Inferior parietal cortex (tissue), 1 donor: ENCODE data around the gene SNTG2.
A peak's percentile ranks its signal among the peaks of the same experiment; 100 is the strongest.

ENCODE experiments used
- DNase-seq: peaks from one replicate; pipeline ENCODE4 v3.0.0-alpha.2; 2016; ENCODE audit errors: extremely low spot score

The SNTG2 gene

DNA sequence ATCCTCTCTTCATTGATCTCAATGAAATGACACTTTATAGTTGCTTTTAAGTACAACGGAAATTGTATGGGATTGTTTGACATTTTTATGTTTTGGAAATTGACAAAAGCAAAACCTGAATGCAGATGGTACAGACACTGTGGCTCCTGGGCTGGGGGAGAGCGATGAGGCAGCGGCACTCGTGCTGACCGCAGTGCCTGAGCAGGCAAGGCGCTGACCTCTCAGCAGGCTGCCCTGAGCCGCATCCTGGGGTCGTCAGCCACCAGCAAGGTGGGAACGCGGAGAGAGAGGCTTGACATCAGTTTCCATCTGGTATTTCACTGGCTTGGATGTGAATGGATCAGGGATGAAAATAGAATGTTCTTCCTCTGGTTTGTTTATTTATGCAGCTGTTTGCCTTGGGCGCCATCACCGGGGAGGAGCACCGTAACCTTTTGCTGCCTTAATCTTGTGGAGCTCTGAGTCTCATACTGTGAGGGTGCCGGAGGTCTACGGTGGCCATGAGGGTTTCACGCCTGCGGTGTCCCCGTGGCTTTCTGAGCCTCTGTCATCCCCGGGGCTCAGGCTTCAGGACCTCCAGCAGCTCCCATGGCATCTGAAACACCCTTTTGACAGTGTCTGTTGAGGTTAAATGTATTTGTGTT, 367.8 kb downstream of the SNTG2 start:
- no peak for DNase-seq

DNA sequence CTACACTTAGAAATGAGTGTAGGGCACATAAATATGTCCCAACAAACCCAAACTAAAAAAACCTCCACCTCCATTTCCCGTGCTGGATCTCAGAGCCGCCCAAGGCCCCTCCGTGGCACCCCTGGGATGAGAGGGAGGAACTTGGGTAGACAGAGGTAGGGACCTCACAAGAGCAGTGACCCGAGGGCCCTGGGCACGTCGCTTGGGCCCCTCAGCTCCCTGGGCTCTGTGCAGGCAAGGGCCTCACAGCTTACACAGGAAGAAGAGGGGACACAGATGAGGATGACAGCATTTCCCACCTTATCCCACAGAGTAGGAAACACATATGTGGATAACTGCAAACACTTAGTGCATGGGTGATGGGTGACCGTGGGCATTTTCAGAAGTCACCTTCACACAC, 368.7 kb downstream of the SNTG2 start:
- no peak for DNase-seq

DNA sequence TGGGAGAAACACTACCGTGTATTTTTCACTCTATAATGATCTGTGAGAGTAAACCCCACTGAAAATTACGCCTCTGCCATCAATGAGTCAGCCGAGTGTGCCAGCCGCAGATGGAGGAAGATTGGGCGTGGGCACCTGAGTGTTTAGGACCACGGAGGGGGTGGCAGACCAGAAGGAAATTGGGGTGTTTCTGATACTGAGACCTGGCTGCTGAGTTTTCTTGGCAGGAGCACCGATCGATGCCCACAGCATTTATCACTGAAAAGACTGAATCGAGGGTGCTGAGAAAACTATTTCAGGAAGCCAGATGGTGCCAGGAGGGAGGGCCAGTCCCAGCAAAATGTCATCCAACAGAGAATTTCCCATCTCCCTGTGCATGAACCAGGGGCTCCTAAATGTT, 370.7 kb downstream of the SNTG2 start:
- peak; percentile 33 for DNase-seq

DNA sequence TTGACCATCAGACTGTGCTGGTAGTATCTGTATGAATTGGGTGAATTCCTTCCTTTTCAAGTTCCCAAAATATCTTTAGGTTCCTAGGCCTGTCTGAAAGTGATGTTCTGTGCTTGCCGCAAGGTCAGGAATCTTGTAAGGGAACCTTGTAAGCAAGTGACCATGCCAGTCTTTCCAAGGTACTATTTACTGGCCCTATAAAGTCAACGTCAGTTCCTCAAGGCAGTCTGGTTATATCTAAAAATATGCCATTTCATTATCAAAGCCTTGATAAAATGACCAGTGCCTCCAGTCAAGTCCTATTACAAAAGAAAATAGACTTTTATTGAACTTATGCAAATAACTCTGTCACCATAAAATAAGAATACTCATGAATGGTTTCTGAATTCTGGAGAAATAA, 374.2 kb downstream of the SNTG2 start:
- DNase-seq: no peak

- no peak for DNase-seq
Measured at GRCh38 chr2:1328684-1329083, 378.0 kb downstream of the SNTG2 start.

DNA sequence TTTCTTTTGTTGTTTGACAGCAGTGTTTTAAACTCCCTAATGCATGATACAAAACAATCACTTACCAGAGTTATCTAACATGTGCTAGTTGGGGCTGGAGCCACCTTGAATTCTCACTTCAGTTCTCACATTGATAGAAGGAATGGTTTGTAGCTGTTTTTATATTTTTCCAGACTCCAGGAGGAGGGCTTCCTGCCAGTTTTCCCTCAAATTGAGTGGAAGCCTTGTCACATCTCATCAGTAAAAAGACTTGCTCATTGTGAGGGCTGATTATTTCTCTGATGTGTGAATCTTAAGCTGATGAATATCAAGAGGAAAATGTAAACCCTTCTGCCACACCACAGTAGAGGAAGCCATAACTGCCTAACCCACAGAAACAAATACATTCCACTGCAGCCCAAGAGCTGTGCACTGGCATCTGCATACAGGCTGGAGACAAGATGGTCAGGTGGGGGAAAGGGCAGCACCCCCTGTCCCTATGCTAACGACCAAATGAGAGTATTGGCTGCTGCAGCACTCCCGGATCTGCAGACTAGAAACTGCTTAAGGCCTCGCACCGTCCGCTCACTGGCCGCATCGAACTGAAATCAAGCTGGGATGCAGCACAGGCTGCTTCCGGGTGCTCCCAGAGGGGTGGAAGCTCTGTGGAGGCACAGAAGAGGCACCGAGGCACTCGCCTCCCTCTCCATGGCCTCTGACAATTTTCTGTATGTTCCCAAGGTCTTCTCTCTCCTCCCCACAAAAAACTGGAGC, 388.9 kb downstream of the SNTG2 start:
- peak; percentile 25 for DNase-seq

DNA sequence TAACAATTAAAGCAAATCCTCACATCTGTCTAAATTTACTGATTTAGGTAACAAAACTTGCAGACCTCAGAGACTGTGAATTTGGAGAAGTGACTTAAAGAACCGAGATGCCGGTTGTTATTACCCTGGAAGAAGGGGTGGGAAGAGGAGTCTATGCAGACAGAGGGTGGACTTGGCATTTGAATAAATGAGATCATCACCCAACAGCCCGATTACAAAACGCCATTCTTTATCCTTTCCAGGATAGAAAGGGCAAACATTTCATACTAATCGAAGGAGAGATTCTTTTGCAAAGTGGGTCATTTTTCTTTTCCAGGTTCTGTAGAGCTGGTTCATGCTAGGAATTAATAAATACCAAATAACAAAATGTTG, 389.5 kb downstream of the SNTG2 start:
- peak; percentile 37 for DNase-seq

DNA sequence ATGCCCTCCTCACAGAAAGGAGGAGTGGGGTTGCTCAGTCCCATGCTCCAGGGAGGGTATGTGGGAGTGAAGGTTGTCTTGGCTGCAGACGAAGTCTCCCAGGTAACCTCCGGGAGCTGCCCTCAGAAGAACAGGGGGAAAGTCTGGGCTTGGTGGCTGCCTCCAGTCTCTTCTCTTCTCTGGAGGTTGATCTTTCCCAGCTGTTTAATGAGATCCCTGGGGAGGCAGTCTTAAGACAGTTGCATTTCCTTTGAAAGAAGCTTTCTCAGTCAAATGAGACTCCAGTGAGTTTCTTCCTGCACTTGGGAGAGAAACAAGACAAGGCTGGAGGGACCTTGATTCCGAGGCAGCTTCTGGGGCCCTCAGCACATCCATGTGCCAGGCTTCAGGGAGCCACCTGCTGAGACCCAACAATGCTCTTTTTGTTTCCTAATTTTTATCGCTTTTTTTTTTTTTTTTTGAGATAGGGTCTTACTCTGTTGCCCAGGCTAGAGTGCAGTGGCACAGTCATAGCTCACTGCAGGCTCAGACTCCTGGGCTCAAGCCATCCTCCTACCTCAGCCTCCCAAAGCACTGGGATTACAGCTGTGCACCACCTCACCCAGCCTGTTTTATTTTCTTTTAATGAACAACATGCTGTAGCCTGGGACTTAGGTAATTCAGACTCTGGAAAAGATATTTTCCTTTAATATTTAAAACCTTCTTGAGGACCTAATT, 390.9 kb downstream of the SNTG2 start:
- DNase-seq: no peak

DNA sequence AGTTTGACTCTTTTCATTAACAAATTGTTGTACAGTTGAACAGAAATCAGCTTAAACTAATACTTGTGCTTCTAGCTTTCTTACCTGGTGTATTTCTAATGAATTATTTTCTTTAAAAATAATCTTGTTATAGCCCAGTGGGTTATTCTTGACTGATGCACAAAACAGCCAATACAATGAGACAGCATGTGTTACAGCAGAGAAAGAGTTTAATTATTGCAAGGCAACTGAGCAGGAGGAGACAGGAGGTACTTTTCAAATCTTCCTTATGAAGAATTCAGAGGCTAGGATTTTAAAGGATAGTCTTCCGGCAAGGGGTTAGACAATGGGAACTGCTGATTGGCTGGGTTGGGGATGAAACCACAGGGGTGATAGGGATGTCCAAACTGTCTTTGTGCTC, 398.1 kb downstream of the SNTG2 start:
- DNase-seq: no peak

DNA sequence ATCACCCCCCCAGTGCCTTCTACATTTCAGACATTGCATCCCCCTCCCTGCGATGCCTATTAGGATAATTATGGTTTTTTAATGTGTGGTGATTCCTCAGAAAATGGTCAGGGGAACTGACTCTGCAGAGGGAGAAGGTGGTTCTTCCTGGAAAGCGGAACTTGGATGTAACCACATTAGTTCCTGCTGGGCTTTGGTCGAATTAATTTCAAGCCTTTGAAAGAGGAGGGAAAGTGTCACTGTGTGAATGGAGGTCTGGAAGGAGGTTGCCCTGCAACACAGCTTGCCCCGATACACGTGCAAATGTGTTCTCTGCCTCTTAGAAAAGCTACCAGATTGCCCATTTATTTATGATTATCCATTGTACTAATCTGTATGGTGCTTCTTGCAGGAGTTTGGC, 399.5 kb downstream of the SNTG2 start:
- DNase-seq: no peak

DNA sequence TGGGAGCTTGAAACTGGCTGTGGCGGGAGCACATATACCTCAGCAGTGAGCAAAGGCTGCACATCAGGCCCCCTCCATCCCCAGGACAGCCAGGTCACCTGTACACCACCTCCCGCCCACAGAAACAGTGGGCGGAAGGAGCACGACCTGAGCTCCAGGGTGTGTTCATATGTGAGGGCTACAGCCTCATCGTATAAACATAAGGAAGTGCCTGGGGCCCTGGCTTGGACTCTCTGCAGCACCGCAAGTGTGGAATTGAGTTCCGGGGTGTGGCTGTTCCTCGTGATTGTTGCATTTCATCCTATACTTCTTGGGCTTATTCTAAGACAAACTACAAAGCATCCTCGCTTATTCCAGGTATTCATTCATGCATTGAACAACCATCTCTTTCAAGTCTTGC, 402.5 kb downstream of the SNTG2 start:
- DNase-seq: no peak

DNA sequence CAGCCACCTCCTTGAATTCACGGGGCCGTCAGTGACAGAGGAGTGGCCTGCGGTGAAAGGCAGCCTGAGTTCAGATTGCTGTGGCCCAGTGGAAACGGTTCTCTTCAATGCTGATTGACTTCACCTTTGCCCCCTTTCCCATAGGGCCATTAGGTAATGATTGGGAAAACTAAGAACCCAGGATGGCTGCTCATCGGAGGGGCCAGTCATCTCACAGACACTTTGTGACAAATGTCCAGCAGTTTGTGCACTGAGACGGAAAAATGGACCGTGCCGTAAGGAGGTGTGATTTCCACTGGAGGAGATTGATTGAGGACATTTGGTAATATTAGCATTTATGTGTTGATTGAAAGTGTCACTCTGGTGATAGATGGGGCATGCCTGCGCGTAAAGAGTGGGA, 402.9 kb downstream of the SNTG2 start:
- DNase-seq: no peak

GRCh38 chr2:1360144-1360543, 409.5 kb downstream of the SNTG2 start:
- no peak for DNase-seq

- no peak for DNase-seq
Measured at GRCh38 chr2:1360557-1361250, 410.1 kb downstream of the SNTG2 start.

- no peak for DNase-seq
Measured at GRCh38 chr2:1363367-1363766, 412.7 kb downstream of the SNTG2 start.

GRCh38 chr2:1366546-1367134, 416.0 kb downstream of the SNTG2 start:
- peak; percentile 77 for DNase-seq

DNA sequence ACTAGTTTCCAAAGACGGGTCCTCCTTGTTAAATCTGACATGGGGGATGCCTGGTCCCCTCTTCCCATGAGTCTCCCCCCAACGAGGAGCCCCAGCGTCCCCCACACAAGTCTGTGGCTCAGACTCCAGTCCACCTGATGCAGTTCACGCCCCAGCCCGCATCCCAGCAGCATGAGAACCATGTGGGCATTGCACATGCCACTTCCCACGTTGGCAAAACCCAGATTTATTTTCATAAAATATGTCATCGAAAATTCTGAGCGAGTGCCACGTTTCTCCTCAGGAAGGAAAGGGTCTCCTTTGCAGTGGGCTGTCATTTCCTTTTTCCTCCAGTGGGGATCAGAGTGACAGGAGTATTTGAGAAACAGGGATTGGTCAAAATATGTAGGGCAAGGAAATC, 417.0 kb downstream of the SNTG2 start:
- no peak for DNase-seq

DNA sequence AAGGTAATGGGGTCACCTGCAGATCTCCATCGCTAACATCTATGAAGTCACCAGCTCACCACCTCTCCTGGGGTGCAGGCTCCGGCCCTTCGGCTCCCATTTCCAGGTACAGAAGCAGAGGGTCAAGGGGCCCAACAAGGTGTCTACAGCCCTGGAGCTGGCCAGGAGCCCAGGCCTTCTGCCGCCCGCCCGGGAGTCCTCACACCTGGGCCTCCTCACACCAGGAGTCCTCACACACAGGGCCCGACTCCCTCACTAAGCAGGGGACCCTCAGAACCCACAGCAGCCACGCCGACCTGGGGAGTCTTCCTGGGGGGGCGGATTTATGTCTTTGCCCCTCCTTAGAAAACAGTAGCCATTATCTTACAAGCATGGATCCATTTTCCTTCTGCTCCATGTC, 419.3 kb downstream of the SNTG2 start:
- DNase-seq: no peak

DNA sequence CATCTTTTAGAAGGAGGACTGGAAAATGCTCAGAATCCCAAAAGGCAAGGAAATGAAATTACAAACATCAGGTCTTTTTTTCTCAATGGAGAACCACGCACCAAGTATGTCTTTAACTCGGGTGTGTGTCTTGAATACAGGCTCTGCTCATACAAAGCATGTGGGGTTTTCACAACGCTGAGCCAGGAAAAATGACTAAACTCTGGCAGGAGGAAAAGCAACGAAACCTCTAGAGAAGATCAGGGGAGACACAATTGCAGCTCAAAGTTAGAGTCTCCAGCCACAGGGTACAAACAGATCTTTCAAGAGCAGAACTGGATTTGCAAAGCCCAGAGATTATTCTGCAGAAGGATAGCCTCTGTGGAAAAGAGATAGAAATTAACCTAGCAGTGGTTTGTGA, 419.8 kb downstream of the SNTG2 start:
- peak; percentile 28 for DNase-seq

DNA sequence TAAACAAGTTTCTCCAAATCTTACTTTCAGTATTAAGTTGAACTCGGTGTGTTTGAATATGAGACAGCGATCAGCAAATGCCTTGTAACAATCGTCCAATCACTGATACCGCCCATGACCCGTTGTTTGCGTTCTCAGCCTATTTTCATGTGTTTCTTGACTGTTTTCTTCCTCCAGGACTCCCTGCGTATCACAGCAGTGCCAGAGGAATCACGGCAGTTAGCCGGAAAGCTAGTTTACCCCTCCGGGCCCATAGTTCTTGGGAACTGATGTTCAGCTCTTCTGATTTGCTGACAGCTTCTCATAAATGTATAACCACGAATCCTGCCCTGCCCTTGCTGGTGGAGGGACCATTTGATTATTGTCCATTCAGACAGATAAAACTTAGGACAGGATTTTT, 420.4 kb downstream of the SNTG2 start:
- no peak for DNase-seq

- DNase-seq: no peak
Measured at GRCh38 chr2:1373830-1374229, 423.2 kb downstream of the SNTG2 start.

DNA sequence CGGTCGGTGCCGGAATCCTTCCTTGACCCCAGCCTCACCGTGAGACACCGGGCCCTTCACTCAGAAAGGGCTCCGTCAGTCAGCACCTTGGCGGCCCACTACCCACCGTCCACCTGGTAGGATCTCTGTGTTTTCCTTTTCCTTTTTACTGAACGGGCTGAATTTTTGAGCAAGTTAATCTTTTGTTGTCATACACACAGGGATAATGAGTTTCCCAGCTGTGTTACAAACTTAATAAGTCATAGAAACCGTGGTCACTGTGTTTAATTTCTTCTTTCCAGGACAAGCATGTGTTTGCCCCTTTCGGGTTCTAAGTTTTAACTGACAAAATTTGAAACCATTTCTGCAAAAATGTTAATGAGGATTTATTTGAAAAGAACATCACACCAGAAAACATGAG, 423.6 kb downstream of the SNTG2 start:
- DNase-seq: no peak
